Measurements from ENCODE around the gene CCSER1. TPM values are rescaled to one million over a fixed set of nuclear protein-coding genes. Genes with fewer than 3 reads are reported as not detected.

CCSER1 gene
- total RNA-seq, 4 donors from 2014 or later = 3.2 to 17.3 (median 10.2) TPM

DNA sequence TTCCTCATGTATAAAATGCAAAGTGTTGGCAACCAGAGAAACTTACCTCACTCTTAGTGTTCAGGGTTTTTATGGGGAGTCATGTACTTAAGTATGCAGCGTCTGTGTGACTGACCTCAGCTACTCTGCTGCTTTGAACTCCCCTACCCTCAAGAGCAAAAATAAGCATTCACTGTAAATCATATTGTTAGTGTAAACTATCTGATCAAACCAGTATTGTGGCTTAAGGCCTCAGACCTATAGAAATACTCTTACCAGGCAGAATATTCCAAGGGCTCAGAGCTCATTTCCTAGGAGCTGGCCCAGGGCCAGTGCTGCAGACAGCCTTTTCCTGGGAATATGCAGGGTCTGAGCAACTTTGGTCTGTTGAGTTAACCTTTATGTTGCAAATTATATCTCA is 453.1 kb downstream of the CCSER1 start:
- DNase-seq (ENCODE audit: low spot score) (no peak), ATAC-seq (ENCODE audit: low FRiP score) (no peak)
- TF ChIP-seq, protein P1, sequence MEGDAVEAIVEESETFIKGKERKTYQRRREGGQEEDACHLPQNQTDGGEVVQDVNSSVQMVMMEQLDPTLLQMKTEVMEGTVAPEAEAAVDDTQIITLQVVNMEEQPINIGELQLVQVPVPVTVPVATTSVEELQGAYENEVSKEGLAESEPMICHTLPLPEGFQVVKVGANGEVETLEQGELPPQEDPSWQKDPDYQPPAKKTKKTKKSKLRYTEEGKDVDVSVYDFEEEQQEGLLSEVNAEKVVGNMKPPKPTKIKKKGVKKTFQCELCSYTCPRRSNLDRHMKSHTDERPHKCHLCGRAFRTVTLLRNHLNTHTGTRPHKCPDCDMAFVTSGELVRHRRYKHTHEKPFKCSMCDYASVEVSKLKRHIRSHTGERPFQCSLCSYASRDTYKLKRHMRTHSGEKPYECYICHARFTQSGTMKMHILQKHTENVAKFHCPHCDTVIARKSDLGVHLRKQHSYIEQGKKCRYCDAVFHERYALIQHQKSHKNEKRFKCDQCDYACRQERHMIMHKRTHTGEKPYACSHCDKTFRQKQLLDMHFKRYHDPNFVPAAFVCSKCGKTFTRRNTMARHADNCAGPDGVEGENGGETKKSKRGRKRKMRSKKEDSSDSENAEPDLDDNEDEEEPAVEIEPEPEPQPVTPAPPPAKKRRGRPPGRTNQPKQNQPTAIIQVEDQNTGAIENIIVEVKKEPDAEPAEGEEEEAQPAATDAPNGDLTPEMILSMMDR (IDR thresholded peaks at IDR 0.05) = no peak

DNA sequence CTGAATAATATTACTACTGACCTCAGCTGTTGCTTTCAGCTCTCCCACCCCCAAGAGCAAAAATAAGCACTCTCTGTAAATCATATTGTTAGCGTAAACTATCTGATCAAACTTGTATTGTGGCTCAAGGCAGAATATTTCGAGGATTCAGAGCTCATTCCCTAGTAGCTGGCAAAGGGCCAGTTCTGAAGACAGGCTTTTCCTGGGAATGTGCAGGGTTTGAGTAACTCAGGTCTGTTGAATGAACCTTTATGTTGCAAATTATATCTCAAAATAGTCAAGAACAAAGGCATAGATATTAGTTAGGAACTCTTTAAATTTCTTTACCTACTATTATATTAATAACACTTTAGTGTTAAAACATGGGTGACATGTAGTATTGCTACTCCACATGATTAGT is 454.9 kb downstream of the CCSER1 start:
- TF ChIP-seq, protein P1 (IDR thresholded peaks at IDR 0.05) = no peak
- DNase-seq (ENCODE audit: low spot score) = no peak
- ATAC-seq (ENCODE audit: low FRiP score) = no peak

DNA sequence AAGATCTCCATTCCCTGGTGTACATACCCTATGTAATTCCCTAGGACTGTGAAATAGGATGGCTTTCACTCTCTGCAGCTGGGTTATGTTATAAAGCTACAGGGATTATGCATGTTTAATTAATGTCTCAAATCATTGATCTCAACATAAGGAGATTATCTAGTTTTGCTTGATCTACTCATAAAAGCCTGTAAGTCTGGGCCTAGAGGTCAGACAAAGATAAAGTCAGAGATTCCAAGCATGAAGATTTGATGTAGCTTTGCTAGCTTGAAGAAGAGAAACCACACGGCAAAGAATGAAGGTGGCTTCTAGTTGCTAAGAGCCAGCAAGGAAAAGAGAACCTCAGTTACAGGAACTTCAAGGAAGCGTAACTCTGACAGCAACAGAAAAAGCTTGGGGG is 456.9 kb downstream of the CCSER1 start:
- TF ChIP-seq, protein P1 (IDR thresholded peaks at IDR 0.05) = no peak
- no peak for DNase-seq (ENCODE audit: low spot score)
- no peak for ATAC-seq (ENCODE audit: low FRiP score)

DNA sequence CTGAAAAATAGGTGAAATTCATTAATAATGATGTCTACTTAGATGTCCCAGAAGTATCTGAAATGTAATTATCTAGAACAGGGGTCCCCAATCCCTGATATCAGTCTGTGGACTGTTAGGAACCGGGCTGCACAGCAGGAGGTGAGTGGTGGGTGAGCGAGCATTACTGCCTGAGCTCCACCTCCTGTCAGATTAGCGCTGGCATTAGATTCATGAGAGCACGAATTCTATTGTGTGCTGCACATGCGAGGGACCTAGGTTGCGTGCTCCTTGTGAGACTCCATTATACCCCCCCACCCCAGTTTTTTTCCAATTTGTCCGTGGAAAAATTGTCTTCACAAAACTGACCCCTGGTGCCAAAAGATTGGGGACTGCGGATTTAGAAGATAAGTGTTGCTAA is 458.8 kb downstream of the CCSER1 start:
- DNase-seq (ENCODE audit: low spot score) (no peak), ATAC-seq (ENCODE audit: low FRiP score) (no peak)
- TF ChIP-seq, protein P1 (IDR thresholded peaks at IDR 0.05) = no peak

DNA sequence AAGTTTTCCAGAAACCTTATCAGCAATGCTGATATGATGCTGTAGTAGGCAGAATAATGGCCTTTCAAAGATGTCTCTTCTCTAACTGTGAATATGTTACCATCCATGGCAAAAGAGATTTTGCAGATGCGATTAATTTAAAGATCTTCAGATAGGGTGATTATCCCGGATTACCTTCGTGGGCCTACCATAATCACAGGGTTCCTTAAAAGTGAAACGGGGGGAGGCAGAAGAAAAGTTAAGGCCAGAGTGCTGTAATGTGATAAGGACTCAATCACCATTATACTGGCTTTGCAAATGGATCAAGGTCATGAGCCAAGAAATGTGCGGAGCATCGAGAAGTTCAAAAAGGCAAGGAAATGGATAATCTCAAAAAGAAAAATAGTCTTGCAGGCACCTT is 459.6 kb downstream of the CCSER1 start:
- no peak for ATAC-seq (ENCODE audit: low FRiP score)
- no peak for DNase-seq (ENCODE audit: low spot score)
- TF ChIP-seq, protein P1 (IDR thresholded peaks at IDR 0.05) = no peak

DNA sequence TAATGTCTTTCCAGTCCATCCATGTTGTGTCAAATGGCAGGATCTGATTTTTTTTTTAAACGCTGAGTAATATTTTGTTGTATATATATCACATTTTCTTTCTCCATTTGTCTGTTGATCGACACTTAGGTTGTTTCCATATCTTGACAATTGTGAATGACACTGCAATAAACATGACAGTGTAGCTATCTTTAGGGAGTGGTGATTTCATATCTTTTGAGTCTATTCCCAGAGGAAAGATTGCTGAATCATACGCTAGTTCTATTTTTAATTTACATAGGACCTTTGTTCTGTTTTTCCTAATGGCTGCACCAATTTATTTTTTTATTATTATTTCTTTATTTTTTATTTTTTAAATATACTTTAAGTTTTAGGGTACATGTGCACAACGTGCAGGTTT is 470.7 kb downstream of the CCSER1 start:
- ATAC-seq (ENCODE audit: low FRiP score) (no peak), DNase-seq (ENCODE audit: low spot score) (no peak)
- TF ChIP-seq, protein P1 (IDR thresholded peaks at IDR 0.05) = no peak

DNA sequence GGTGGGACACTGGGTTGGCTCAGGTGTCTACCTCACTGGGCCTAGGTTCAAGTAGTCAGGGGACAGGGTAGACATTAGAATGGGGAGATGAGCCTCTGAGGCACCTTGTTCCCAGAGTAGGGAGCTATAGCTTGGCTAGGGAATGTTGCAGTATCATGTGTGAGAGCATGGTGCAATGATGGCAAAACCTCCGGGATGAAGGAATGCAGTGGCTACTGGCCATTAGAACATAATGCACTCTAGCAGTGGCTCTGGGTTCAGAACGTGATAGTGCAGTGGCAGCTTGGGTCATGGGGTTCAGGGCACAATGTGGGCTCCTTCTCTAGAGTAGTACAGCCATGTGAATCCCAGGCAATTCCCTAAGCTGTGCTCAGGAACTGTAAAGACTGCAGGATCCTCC is 471.5 kb downstream of the CCSER1 start:
- DNase-seq (ENCODE audit: low spot score) = no peak
- TF ChIP-seq, protein P1 (IDR thresholded peaks at IDR 0.05) = no peak
- no peak for ATAC-seq (ENCODE audit: low FRiP score)

All from omental fat pad (tissue), 4 donors.